Osteoblast (primary cell): ENCODE results near the gene NAA60. TPM values are rescaled to one million over a fixed set of nuclear protein-coding genes. Genes with fewer than 3 reads are reported as not detected.
A peak's percentile ranks its signal among the peaks of the same experiment; 100 is the strongest.

Experiments used
- DNase-seq: peaks from one replicate; pipeline ENCODE4 v3.0.0; 2011; ENCODE audit warnings: low spot score, mixed read lengths; ENCODE audit not compliant: insufficient read length; ENCODE audit errors: missing footprints
- H2AFZ ChIP-seq: 2 replicates; pipeline ENCODE4 v1.6.0; 2011; ENCODE audit warnings: mild to moderate bottlenecking, low read length
- H3K27ac ChIP-seq: 2 replicates; pipeline ENCODE4 v1.5.1; 2011; ENCODE audit warnings: mild to moderate bottlenecking, low read depth, low read length, moderate library complexity
- H3K27me3 ChIP-seq: 2 replicates; pipeline ENCODE4 v1.6.0; 2012; ENCODE audit warnings: mild to moderate bottlenecking, control low read depth, inconsistent platforms, low read length, moderate library complexity; ENCODE audit not compliant: insufficient read depth
- H3K36me3 ChIP-seq: 2 replicates; pipeline ENCODE4 v1.5.1; 2011; ENCODE audit warnings: mild to moderate bottlenecking, low read length, control low read depth, moderate library complexity; ENCODE audit not compliant: insufficient read depth
- H3K4me1 ChIP-seq: 2 replicates; pipeline ENCODE4 v1.5.1; 2011; ENCODE audit warnings: mild to moderate bottlenecking, low read length, control low read depth, moderate library complexity; ENCODE audit not compliant: insufficient read depth
- H3K4me2 ChIP-seq: 2 replicates; pipeline ENCODE4 v1.6.0; 2011; ENCODE audit warnings: mild to moderate bottlenecking, low read length; ENCODE audit not compliant: insufficient read depth
- H3K4me3 ChIP-seq: fragments of 200-600 bp; sonication (generic); 3 replicates; pipeline ENCODE4 v1.5.1; 2012; ENCODE audit warnings: mild to moderate bottlenecking, low read length, inconsistent platforms; ENCODE audit not compliant: insufficient read depth
- H3K79me2 ChIP-seq: 2 replicates; pipeline ENCODE4 v1.6.0; 2012; ENCODE audit warnings: mild to moderate bottlenecking, low read length, control low read depth, inconsistent platforms; ENCODE audit not compliant: insufficient read depth
- H3K9me3 ChIP-seq: 2 replicates; pipeline ENCODE4 v1.5.1; 2011; ENCODE audit warnings: low read depth, low read length, control low read depth
- H4K20me1 ChIP-seq: 2 replicates; pipeline ENCODE4 v1.6.0; 2012; ENCODE audit warnings: mild to moderate bottlenecking, low read length, control low read depth; ENCODE audit not compliant: insufficient read depth
- total RNA-seq: library from RNA; depleted of rRNA; stranded (reverse); fragments of >200 nt; gene quantifications from 2 replicates; pipeline ENCODE4 v1.2.3, GENCODE V29; 2012
- TF ChIP-seq, protein P1 (sequence below): IDR thresholded peaks from 2 replicates; pipeline ENCODE4 v1.5.1; 2011; ENCODE audit warnings: mild to moderate bottlenecking, low read depth, low read length, moderate library complexity; ENCODE audit errors: extremely low read depth

The NAA60 gene
- total RNA-seq, 1 donor = 27.5 TPM

DNA sequence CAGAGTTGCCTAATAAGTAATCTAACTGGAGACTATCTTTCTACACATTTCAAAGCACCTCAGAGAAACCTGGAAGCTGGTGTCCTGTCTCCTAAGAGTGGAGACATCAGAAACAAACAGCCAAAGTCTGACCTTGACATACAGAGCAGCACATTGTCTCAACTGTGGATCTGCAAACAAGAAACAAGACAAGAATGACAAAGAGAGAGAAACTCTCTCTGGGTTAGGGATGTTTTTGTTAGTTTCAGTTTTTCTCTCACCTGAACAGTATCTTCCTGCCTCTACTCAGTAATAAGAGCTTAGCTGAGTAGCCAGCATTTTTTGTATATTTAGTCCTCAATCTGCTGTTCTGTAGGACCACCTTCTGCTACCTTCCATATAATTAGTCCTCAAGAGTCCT, 9.1 kb upstream of the NAA60 start:
- no peaks in the 10 kb centered on the region for H4K20me1 ChIP-seq

GRCh38 chr16:3439637-3440036, 3.8 kb upstream of the NAA60 start:
- H3K4me3 ChIP-seq = no peak overlapping the region
- H3K27me3 ChIP-seq = no peaks in the 10 kb centered on the region
- H3K79me2 ChIP-seq = peaks cover 29% of the 10 kb centered on the region
- peaks cover 4% of the 10 kb centered on the region for H3K4me1 ChIP-seq
- H3K36me3 ChIP-seq = peaks cover 6% of the 10 kb centered on the region
- H4K20me1 ChIP-seq = no peaks in the 10 kb centered on the region
- H3K4me2 ChIP-seq = no peak overlapping the region
- H3K9me3 ChIP-seq = no peaks in the 10 kb centered on the region
- TF ChIP-seq, protein P1, sequence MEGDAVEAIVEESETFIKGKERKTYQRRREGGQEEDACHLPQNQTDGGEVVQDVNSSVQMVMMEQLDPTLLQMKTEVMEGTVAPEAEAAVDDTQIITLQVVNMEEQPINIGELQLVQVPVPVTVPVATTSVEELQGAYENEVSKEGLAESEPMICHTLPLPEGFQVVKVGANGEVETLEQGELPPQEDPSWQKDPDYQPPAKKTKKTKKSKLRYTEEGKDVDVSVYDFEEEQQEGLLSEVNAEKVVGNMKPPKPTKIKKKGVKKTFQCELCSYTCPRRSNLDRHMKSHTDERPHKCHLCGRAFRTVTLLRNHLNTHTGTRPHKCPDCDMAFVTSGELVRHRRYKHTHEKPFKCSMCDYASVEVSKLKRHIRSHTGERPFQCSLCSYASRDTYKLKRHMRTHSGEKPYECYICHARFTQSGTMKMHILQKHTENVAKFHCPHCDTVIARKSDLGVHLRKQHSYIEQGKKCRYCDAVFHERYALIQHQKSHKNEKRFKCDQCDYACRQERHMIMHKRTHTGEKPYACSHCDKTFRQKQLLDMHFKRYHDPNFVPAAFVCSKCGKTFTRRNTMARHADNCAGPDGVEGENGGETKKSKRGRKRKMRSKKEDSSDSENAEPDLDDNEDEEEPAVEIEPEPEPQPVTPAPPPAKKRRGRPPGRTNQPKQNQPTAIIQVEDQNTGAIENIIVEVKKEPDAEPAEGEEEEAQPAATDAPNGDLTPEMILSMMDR = no peak
- no peak overlapping the region for H2AFZ ChIP-seq
- H3K27ac ChIP-seq = no peak overlapping the region
- no peak for DNase-seq

More for the DNA sequence above, 9.1 kb upstream of the NAA60 start:
- Histone ChIP-seq H3K4me2 (no peak overlapping the region), H3K4me3 (no peak overlapping the region), H3K9me3 (no peaks in the 10 kb centered on the region), H2AFZ (no peak overlapping the region), H3K27me3 (no peaks in the 10 kb centered on the region), H3K27ac (no peak overlapping the region), H3K4me1 (no peaks in the 10 kb centered on the region), H3K36me3 (peaks cover 6% of the 10 kb centered on the region), H3K79me2 (peaks cover 10% of the 10 kb centered on the region)
- DNase-seq = peak; percentile 38
- TF ChIP-seq, protein P1 = no peak

DNA sequence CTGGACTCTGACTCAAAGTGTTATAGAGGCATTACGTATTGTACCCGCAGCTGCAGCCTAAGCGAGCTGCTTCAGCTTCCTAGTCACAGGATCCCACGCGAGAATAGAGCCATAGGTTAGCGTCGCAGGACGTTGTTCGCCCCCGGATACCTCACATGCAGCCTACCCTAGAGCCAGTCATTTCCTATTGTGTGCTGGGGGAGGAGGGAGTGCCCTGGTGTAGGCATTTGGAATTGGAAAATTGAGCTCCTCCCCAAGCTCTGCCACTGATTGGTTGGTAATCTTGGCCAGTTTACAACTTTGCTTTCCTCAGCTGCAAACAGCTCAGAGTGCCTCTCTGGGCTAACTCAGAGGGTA, 530 bp downstream of the NAA60 start:
- peak; percentile 92 for DNase-seq

GRCh38 chr16:3454093-3454492, 10.6 kb downstream of the NAA60 start:
- TF ChIP-seq, protein P1 = no peak
- peaks cover 6% of the 10 kb centered on the region for H4K20me1 ChIP-seq
- H3K36me3 ChIP-seq = peaks cover 4% of the 10 kb centered on the region
- no peaks in the 10 kb centered on the region for H3K9me3 ChIP-seq
- H3K79me2 ChIP-seq = peaks cover 16% of the 10 kb centered on the region
- H3K4me1 ChIP-seq = peaks cover 10% of the 10 kb centered on the region
- H3K4me2 ChIP-seq = no peak overlapping the region
- H3K27me3 ChIP-seq = no peaks in the 10 kb centered on the region
- peak; percentile 42 for DNase-seq
- H3K4me3 ChIP-seq = no peak overlapping the region
- H2AFZ ChIP-seq = no peak overlapping the region
- H3K27ac ChIP-seq = no peak overlapping the region

More for the DNA sequence above, 530 bp downstream of the NAA60 start:
- peak overlapping the region; percentile 52 for H2AFZ ChIP-seq
- TF ChIP-seq, protein P1 = no peak
- H3K36me3 ChIP-seq = peaks cover 4% of the 10 kb centered on the region
- no peaks in the 10 kb centered on the region for H3K9me3 ChIP-seq
- peaks cover 4% of the 10 kb centered on the region for H3K4me1 ChIP-seq
- peak overlapping the region; percentile 85 for H3K27ac ChIP-seq
- peaks cover 41% of the 10 kb centered on the region for H3K79me2 ChIP-seq
- no peaks in the 10 kb centered on the region for H3K27me3 ChIP-seq
- H3K4me3 ChIP-seq = peak overlapping the region; percentile 83
- no peaks in the 10 kb centered on the region for H4K20me1 ChIP-seq
- H3K4me2 ChIP-seq = peak overlapping the region; percentile 77
